H1 (cell line): ENCODE measurements around the gene CACNA1C. TPM values are rescaled to one million over a fixed set of nuclear protein-coding genes. Genes with fewer than 3 reads are reported as not detected.

Experiments
- CTCF ChIA-PET: fragments of 300-600 bp; sonication (Branson Sonifier 250); formaldehyde crosslinking; loops from one replicate; lab custom pipeline; 2021; ENCODE audit not compliant: partially characterized antibody; lab: Charles Lee
- POLR2A ChIA-PET: fragments of 300-600 bp; sonication (Branson Sonifier 250); formaldehyde crosslinking; loops from one replicate; lab custom pipeline; 2021; ENCODE audit warnings: inconsistent platforms; ENCODE audit not compliant: partially characterized antibody; lab: Charles Lee
- DNase-seq, 2 experiments: peaks; one replicate each; pipeline versions ENCODE4 v3.0.0 to v3.0.0-alpha.2; 2010 to 2022; ENCODE audit warnings: low spot score in 2 of 2, low read depth in 1 of 2, mixed read lengths in 1 of 2
- FAIRE-seq: peaks from 2 replicates; lab custom pipeline; 2011; peaks lifted over from hg19 to GRCh38; lab: Jason Lieb, UNC
- H2AFZ ChIP-seq: 2 replicates; pipeline ENCODE4 v1.8.1; 2012; ENCODE audit warnings: low read length, inconsistent platforms
- H2AK5ac ChIP-seq: 2 replicates; pipeline ENCODE4 v1.6.1; 2013; ENCODE audit warnings: low read depth, low read length
- H2BK120ac ChIP-seq: replicated peaks from 2 replicates; pipeline ENCODE3; 2013; ENCODE audit warnings: low read depth, low read length, inconsistent platforms
- H2BK12ac ChIP-seq: 2 replicates; pipeline ENCODE4 v1.6.1; 2013; ENCODE audit warnings: low read depth, low read length
- H2BK15ac ChIP-seq: 2 replicates; pipeline ENCODE4 v1.6.1; 2013; ENCODE audit warnings: low read length
- H2BK20ac ChIP-seq: 2 replicates; pipeline ENCODE4 v1.6.1; 2013; ENCODE audit warnings: low read length
- H2BK5ac ChIP-seq: 2 replicates; pipeline ENCODE4 v1.6.1; 2013; ENCODE audit warnings: low read depth, low read length
- H3K14ac ChIP-seq: 2 replicates; pipeline ENCODE4 v1.6.1; 2013; ENCODE audit warnings: inconsistent platforms; ENCODE audit not compliant: insufficient read length
- H3K18ac ChIP-seq: 2 replicates; pipeline ENCODE4 v1.6.1; 2013; ENCODE audit warnings: low read length; ENCODE audit errors: extremely low read depth
- H3K23ac ChIP-seq: 2 replicates; pipeline ENCODE4 v1.6.1; 2013; ENCODE audit warnings: inconsistent platforms; ENCODE audit not compliant: insufficient read length
- H3K23me2 ChIP-seq: 2 replicates; pipeline ENCODE4 v1.6.1; 2013; ENCODE audit warnings: low read depth, low read length
- H3K27ac ChIP-seq: 2 replicates; pipeline ENCODE4 v1.6.1; 2011; ENCODE audit warnings: low read depth, low read length, inconsistent platforms
- H3K27me3 ChIP-seq, 4 experiments: replicated peaks in 1 of 4; 1 replicate in 1 of 4; 2 replicates in 3 of 4; pipeline versions ENCODE4 v1.6.1 to v1.8.1; 2011 to 2013; ENCODE audit warnings: low read length in 3 of 4, mild to moderate bottlenecking in 3 of 4, inconsistent platforms in 2 of 4, mixed read lengths in 2 of 4, moderate library complexity in 1 of 4; ENCODE audit not compliant: control insufficient read depth in 3 of 4, insufficient read depth in 3 of 4; ENCODE audit errors: extremely low read depth in 1 of 4
- H3K36me3 ChIP-seq, 4 experiments: 2 replicates each; pipeline versions ENCODE4 v1.6.1 to v1.8.1; 2011 to 2013; ENCODE audit warnings: mild to moderate bottlenecking in 4 of 4, low read length in 3 of 4, moderate library complexity in 2 of 4, control low read depth in 1 of 4, inconsistent platforms in 1 of 4; ENCODE audit not compliant: insufficient read depth in 4 of 4, control insufficient read depth in 2 of 4
- H3K4ac ChIP-seq: replicated peaks from 2 replicates; pipeline ENCODE3; 2013; ENCODE audit warnings: low read length, low read depth, mixed read lengths, inconsistent platforms; ENCODE audit not compliant: insufficient read length
- H3K4me1 ChIP-seq, 4 experiments: replicated peaks in 1 of 4; 1 replicate in 1 of 4; 2 replicates in 3 of 4; pipeline versions ENCODE4 v1.6.1 to v1.8.1; 2011 to 2013; ENCODE audit warnings: low read length in 3 of 4, inconsistent platforms in 2 of 4, mixed read lengths in 1 of 4; ENCODE audit not compliant: insufficient read depth in 4 of 4, control insufficient read depth in 3 of 4
- H3K4me2 ChIP-seq, 2 experiments: 2 replicates each; pipeline versions ENCODE4 v1.6.1 to v1.8.1; 2011 to 2013; ENCODE audit warnings: low read depth in 2 of 2, low read length in 2 of 2, control low read depth in 1 of 2, inconsistent platforms in 1 of 2, mild to moderate bottlenecking in 1 of 2; ENCODE audit not compliant: insufficient read depth in 1 of 2
- H3K4me3 ChIP-seq, 4 experiments: fragments of 200-600, 300-600 bp in 1 of 4; sonication (generic), shearing (Covaris generic), sonication (Bioruptor Twin) in 1 of 4; 2 replicates each; pipeline versions ENCODE4 v1.5.1 to v1.8.1; 2011 to 2016; ENCODE audit warnings: low read length in 4 of 4, low read depth in 3 of 4, control low read depth in 2 of 4, inconsistent platforms in 2 of 4, mild to moderate bottlenecking in 2 of 4, mixed read lengths in 1 of 4, moderate library complexity in 1 of 4; ENCODE audit not compliant: insufficient read depth in 2 of 4; ENCODE audit errors: extremely low read depth in 1 of 4
- H3K56ac ChIP-seq: replicated peaks from 2 replicates; pipeline ENCODE3; 2013; ENCODE audit warnings: low read depth, mild to moderate bottlenecking, mixed read lengths, low read length, inconsistent platforms; ENCODE audit not compliant: insufficient read length
- H3K79me1 ChIP-seq: 2 replicates; pipeline ENCODE4 v1.6.1; 2013; ENCODE audit warnings: low read depth, low read length, control low read depth
- H3K79me2 ChIP-seq, 2 experiments: 2 replicates each; pipeline versions ENCODE4 v1.6.1 to v1.8.1; 2012 to 2013; ENCODE audit warnings: low read length in 2 of 2, mild to moderate bottlenecking in 2 of 2, inconsistent platforms in 1 of 2; ENCODE audit not compliant: insufficient read depth in 2 of 2, control insufficient read depth in 1 of 2
- H3K9ac ChIP-seq, 4 experiments: replicated peaks in 1 of 4; 1 replicate in 1 of 4; 2 replicates in 3 of 4; pipeline versions ENCODE4 v1.6.1 to v1.8.1; 2011 to 2013; ENCODE audit warnings: low read depth in 3 of 4, low read length in 3 of 4, control low read depth in 2 of 4, mild to moderate bottlenecking in 2 of 4, moderate library complexity in 2 of 4, inconsistent platforms in 1 of 4; ENCODE audit errors: extremely low read depth in 1 of 4
- H3K9me3 ChIP-seq, 2 experiments: 2 replicates each; pipeline versions ENCODE4 v1.6.1 to v1.8.1; 2012 to 2013; ENCODE audit warnings: mild to moderate bottlenecking in 2 of 2, moderate library complexity in 2 of 2, control low read depth in 1 of 2, inconsistent platforms in 1 of 2, low read depth in 1 of 2, low read length in 1 of 2, mixed read lengths in 1 of 2; ENCODE audit not compliant: insufficient read depth in 2 of 2
- H4K20me1 ChIP-seq, 2 experiments: replicated peaks in 1 of 2; 2 replicates each; pipeline versions ENCODE3 to v1.8.1; 2011 to 2013; ENCODE audit warnings: inconsistent platforms in 2 of 2, low read length in 2 of 2, mild to moderate bottlenecking in 1 of 2; ENCODE audit not compliant: insufficient read depth in 2 of 2, control insufficient read depth in 1 of 2
- H4K5ac ChIP-seq: 2 replicates; pipeline ENCODE4 v1.6.1; 2013; ENCODE audit warnings: low read length, low read depth, mixed read lengths, inconsistent platforms; ENCODE audit not compliant: insufficient read length
- H4K8ac ChIP-seq: 2 replicates; pipeline ENCODE4 v1.8.0; 2013; ENCODE audit warnings: mild to moderate bottlenecking, moderate library complexity, low read length, inconsistent platforms; ENCODE audit not compliant: insufficient read depth; ENCODE audit errors: extremely low read depth
- H4K91ac ChIP-seq: replicated peaks from 2 replicates; pipeline ENCODE3; 2013; ENCODE audit warnings: low read length, mixed read lengths, inconsistent platforms; ENCODE audit not compliant: insufficient read length
- KDM1A ChIP-seq: fragments of 200-600, 300-600 bp; sonication (generic); IDR thresholded peaks from 2 replicates; pipeline ENCODE4 v1.7.1; 2016; ENCODE audit warnings: mild to moderate bottlenecking, low read length, borderline replicate concordance
- WGBS, 2 experiments: shearing (Covaris generic) in 1 of 2; methylation state at CpG; one replicate each; pipeline versions ENCODE4 v1.1.6 to v1.1.7; 2013 to 2015; ENCODE audit warnings: low lambda C conversion rate in 2 of 2, mixed read lengths in 2 of 2, inconsistent platforms in 1 of 2, low coverage in 1 of 2, missing lambda C conversion rate in 1 of 2; ENCODE audit not compliant: insufficient replicate concordance in 2 of 2, insufficient coverage in 1 of 2, insufficient read length in 1 of 2; ENCODE audit errors: extremely low coverage in 1 of 2, missing lambda C conversion rate in 1 of 2; 5-methylcytosine and 5-hydroxymethylcytosine counted together
- polyA plus RNA-seq, 7 experiments: library from polyadenylated mRNA; depleted of rRNA in 3 of 7; stranded (reverse) in 5 of 7; unstranded in 2 of 7; fragments of >200 nt in 5 of 7; fragments of 200-250 nt in 2 of 7; gene quantifications; 1 replicate in 5 of 7; 2 replicates in 1 of 7; 4 replicates in 1 of 7; pipeline versions ENCODE4 v1.2.1 to v1.2.3, GENCODE V29; 2011 to 2013; ENCODE audit warnings: missing spikeins in 2 of 7, mixed read lengths in 2 of 7
- total RNA-seq: library from RNA; stranded (reverse); fragmentation: NEBNext Ultra II Directional; extraction: Animal tissue kit (Norgen Biotek cat#: 25700); gene quantifications from 2 replicates; pipeline ENCODE4 v1.2.1, GENCODE V29; 2021

Gene CACNA1C
- total and polyA plus RNA-seq, 2 of the 8 experiments (the other 6 are each of a cell fraction or from before 2014, with no cell fraction given), result 1.3 TPM

DNA sequence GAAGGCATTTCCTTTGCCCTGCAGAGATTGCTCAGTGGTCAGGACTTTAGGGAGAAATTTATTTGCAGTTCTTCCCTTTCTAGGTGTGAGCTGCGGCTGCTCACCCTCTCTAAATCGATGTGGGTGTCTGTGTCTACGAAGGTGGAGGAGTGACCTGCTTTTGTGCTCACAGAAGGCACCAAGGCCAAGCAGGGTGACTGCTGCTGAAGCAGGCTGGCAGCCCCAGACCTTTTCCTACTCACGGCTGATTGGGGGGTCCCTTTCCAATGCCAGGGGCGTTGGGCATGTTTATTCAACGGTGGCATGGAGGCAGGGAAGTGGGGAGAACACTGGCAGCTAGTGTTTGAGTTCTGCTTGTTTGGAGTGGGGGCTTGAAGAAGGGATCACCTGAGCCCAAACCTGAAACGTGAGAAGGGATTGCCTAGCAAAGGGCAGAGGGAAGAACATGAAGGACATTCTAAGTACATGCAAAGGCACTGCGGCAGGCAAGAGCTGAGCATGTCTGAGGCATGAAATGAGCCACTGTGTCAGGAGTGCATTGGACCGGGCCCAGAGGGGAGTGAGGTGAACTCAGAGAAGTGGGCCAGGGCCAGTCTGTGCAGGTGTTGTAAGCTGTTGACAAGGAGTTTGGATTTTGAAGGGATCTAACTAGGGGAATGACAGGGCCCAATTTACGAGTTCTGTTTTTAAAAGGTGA lies 56.3 kb downstream of the CACNA1C start:
- H4K5ac ChIP-seq, result no peak overlapping the region
- peak; percentile 62; the same call in 1 of the 2 replicates for TF ChIP-seq KDM1A

More for the DNA sequence above, 56.3 kb downstream of the CACNA1C start:
- POLR2A ChIA-PET, result interaction anchor here (1.0 kb wide), 1 partner anchor 11 kb away, joined by 3 read pairs; no protein-coding TSS in a partner anchor
- Histone ChIP-seq H3K4me3 (no peak overlapping the region), H2AFZ (no peak overlapping the region), H3K56ac (no peak overlapping the region), H3K27ac (no peak overlapping the region), H3K14ac (no peak overlapping the region), H3K18ac (no peak overlapping the region), H3K9ac (no peak overlapping the region), H3K23ac (no peak overlapping the region), H3K27me3 (0 out of 7 replicates have a peak, but pooled peaks cover 0 to 4% (median 0%) of the 10 kb centered on the region in 4 experiments), H2AK5ac (no peak overlapping the region), H4K91ac (no peak overlapping the region), H3K4me1 (no peaks in the 10 kb centered on the region), H2BK15ac (no peak overlapping the region), H3K79me1 (no peaks in the 10 kb centered on the region), H4K8ac (no peak overlapping the region), H3K36me3 (no peaks in the 10 kb centered on the region), H2BK20ac (no peak overlapping the region), H2BK12ac (no peak overlapping the region; the same call in 1 of the 2 replicates), H4K20me1 (no peaks in the 10 kb centered on the region), H2BK5ac (no peak overlapping the region), H3K23me2 (no peaks in the 10 kb centered on the region), H3K79me2 (no peaks in the 10 kb centered on the region), H3K4me2 (no peak overlapping the region), H3K9me3 (no peaks in the 10 kb centered on the region), H3K4ac (no peak overlapping the region), H2BK120ac (no peak overlapping the region)
- WGBS, 2 experiments, result 81% methylated on average over 10 of the region's 10 CpGs; no CpG with 5 or more reads in 1 of the 2 experiments
- CTCF ChIA-PET, result interaction anchor here (1.5 to 1.6 kb wide), 2 partner anchors 52 to 74 kb away, joined by 3 to 4 read pairs; no protein-coding TSS in a partner anchor
- no peak for DNase-seq
- FAIRE-seq, result no peak
